ENCODE results near the gene MC1R.

DNA sequence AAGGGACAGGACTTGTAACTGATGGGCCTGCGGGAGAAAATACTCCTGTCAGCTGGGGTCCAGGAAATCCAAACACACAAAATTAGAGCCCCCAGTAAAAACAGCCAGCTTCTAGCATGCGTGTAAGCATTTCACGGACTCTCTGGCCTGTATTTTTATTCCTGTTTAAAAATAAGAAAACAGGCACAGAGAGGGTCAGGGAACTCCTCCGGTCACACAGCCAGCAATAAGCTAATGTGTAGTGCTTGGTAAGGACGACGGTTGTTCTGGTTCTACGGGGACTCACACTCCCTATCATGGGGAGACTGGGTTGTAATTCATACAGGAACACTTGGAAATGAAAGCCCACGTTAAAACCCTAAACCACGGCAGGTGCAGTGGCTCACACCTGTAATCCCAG, 46.8 kb upstream of the MC1R start:
- no peak for TF ChIP-seq POLR2AphosphoS5 (IDR thresholded peaks at IDR 0.05; ENCODE audit: low read depth, low read length)
- TF ChIP-seq EZH2 (IDR thresholded peaks at IDR 0.05; ENCODE audit: low read depth, low read length, severe bottlenecking), result no peak
- TF ChIP-seq, protein P1, sequence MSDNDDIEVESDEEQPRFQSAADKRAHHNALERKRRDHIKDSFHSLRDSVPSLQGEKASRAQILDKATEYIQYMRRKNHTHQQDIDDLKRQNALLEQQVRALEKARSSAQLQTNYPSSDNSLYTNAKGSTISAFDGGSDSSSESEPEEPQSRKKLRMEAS (IDR thresholded peaks at IDR 0.05), result no peak
- no peak for TF ChIP-seq JUN (IDR thresholded peaks at IDR 0.05; ENCODE audit: low read depth, low read length)
- no peak for TF ChIP-seq ZNF274 (IDR thresholded peaks at IDR 0.05; ENCODE audit: borderline replicate concordance, extremely low read depth, low read length)
- TF ChIP-seq, protein P2, sequence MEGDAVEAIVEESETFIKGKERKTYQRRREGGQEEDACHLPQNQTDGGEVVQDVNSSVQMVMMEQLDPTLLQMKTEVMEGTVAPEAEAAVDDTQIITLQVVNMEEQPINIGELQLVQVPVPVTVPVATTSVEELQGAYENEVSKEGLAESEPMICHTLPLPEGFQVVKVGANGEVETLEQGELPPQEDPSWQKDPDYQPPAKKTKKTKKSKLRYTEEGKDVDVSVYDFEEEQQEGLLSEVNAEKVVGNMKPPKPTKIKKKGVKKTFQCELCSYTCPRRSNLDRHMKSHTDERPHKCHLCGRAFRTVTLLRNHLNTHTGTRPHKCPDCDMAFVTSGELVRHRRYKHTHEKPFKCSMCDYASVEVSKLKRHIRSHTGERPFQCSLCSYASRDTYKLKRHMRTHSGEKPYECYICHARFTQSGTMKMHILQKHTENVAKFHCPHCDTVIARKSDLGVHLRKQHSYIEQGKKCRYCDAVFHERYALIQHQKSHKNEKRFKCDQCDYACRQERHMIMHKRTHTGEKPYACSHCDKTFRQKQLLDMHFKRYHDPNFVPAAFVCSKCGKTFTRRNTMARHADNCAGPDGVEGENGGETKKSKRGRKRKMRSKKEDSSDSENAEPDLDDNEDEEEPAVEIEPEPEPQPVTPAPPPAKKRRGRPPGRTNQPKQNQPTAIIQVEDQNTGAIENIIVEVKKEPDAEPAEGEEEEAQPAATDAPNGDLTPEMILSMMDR (IDR thresholded peaks at IDR 0.05; ENCODE audit: control extremely low read depth in 1 of 3, insufficient read depth in 1 of 3, low read depth in 1 of 3, low read length in 3 of 3), result no peak
- TF ChIP-seq RAD21 (IDR thresholded peaks at IDR 0.05 in 1 of 2, conservative IDR thresholded peaks at IDR 0.05 in 1 of 2; ENCODE audit: low read depth in 2 of 2, low read length in 2 of 2), result no peak
- no peak for TF ChIP-seq SIN3A (conservative IDR thresholded peaks at IDR 0.05 in 1 of 2, IDR thresholded peaks at IDR 0.05 in 1 of 2; ENCODE audit: low read depth in 1 of 2, low read length in 2 of 2)
- TF ChIP-seq, protein P3, sequence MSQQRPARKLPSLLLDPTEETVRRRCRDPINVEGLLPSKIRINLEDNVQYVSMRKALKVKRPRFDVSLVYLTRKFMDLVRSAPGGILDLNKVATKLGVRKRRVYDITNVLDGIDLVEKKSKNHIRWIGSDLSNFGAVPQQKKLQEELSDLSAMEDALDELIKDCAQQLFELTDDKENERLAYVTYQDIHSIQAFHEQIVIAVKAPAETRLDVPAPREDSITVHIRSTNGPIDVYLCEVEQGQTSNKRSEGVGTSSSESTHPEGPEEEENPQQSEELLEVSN (IDR thresholded peaks at IDR 0.05), result no peak
- TF ChIP-seq MAFK (IDR thresholded peaks at IDR 0.05; ENCODE audit: low read depth, low read length), result no peak
